Transverse colon (tissue), 3 donors: Measurements from ENCODE around the gene PRKAR1B.

Experiments used
- POLR2A ChIP-seq: fragments of 450-650 bp; IDR thresholded peaks from one replicate; pipeline ENCODE4 v1.6.1; 2016; ENCODE audit warnings: antibody characterized with exemption, mild to moderate bottlenecking, moderate library complexity
- TF ChIP-seq, protein P1 (sequence below), 5 experiments: fragments of 200-600 bp in 3 of 5; fragments of 450-650 bp in 2 of 5; sonication (generic) in 3 of 5; IDR thresholded peaks; 1 replicate in 2 of 5; 2 replicates in 3 of 5; pipeline ENCODE4 v1.5.1; 2016 to 2017; ENCODE audit warnings: antibody characterized with exemption in 5 of 5, inconsistent platforms in 3 of 5, mild to moderate bottlenecking in 2 of 5, moderate library complexity in 1 of 5

DNA sequence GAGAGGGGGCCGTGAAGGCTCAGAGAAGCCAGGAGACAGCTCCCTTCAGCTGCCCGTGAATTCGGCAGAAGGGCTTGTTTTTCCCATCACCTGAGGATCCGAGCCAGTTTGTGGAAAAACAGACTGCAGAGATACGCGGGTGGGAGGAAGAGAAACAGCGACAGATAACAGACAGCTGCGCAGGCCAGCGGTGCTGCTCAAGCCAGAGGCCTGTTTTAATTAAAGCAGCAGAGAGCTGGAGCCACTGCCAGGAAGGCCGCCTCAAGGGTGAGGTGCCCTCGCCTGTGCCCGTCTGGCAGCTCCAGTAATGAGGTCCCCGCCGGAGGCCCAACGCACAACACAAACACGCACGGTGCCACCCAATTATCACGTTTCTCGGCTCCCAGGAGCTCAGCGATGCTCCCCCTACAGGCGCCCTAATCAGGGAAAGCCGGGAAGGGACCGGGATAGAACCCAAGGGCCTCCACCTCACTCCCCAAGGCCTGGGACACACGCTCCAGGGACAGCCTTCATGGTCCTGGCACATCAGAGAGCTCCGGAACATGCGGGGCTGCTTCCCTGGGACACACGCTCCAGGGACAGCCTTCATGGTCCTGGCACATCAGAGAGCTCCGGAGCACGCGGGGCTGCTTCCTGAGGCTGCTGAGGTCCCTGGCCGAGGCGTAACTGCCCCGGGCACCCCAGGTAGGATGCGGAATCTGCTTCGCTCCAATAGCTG is 61.2 kb downstream of the PRKAR1B start:
- TF ChIP-seq POLR2A, result no peak
- TF ChIP-seq, protein P1, sequence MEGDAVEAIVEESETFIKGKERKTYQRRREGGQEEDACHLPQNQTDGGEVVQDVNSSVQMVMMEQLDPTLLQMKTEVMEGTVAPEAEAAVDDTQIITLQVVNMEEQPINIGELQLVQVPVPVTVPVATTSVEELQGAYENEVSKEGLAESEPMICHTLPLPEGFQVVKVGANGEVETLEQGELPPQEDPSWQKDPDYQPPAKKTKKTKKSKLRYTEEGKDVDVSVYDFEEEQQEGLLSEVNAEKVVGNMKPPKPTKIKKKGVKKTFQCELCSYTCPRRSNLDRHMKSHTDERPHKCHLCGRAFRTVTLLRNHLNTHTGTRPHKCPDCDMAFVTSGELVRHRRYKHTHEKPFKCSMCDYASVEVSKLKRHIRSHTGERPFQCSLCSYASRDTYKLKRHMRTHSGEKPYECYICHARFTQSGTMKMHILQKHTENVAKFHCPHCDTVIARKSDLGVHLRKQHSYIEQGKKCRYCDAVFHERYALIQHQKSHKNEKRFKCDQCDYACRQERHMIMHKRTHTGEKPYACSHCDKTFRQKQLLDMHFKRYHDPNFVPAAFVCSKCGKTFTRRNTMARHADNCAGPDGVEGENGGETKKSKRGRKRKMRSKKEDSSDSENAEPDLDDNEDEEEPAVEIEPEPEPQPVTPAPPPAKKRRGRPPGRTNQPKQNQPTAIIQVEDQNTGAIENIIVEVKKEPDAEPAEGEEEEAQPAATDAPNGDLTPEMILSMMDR (IDR thresholded peaks at IDR 0.05), result no peak
